ENCODE measurements around the gene MYH2. TPM values are rescaled to one million over a fixed set of nuclear protein-coding genes. Genes with fewer than 3 reads are reported as not detected.

The MYH2 gene
- polyA plus RNA-seq: under 1 TPM in 1 of 2 donors, not detected in 1; 0.02 TPM

DNA sequence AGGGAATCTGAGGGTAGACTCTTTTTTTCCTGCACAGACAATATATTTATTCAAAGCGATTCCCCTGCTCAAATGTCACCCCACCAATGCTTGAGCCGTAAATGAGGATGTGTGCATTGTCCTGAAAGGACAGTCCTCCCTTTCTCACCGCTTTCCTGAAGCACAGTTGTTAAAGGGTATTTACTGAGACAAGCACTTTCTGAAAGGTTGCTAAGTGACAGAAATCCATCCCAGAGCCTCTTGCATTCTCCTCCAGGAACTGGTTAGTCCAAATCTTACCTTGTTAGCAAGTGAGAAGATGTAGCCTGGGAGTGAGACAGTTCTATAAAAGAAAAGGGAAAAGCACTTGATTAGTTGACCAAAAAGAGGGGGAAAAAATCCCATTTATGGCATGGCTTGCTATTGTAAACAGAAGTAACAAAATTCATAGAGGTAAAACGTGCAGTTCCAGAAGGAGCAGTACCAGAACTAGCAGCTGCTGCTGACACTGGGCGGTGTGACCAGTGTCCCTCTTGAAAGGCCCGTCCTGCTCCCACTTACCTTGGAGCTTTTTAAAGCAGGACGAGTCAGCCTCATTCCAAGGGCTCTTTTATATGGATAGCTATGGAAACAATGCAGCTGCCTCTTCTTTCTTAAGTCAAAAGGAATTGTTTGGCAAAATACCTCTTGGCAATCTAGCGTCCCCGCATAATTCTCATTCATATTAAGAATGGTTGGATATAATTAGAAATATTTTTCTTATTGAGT is at the start of gene MYH2:
MYH2 (minus strand) TSS at position 563 of the 747 bp plus-strand sequence. CDS start 1,738 bp downstream, outside the sequence.
- H3K27me3 ChIP-seq (ENCODE audit: control insufficient read depth in 1 of 2, insufficient read depth in 2 of 2, low read length in 2 of 2): peaks cover 0 to 2% of the 10 kb centered on the region in 2 donors
- no peak within 1 kb of the TSS for H3K27ac ChIP-seq (ENCODE audit: low read depth in 2 of 2, low read length in 1 of 2)
- no peaks in the 10 kb centered on the region for H3K36me3 ChIP-seq (ENCODE audit: control insufficient read depth in 2 of 2, insufficient read depth in 2 of 2, low read length in 1 of 2)
- no peaks in the 10 kb centered on the region for H3K4me1 ChIP-seq (ENCODE audit: control insufficient read depth in 2 of 2, insufficient read depth in 2 of 2, low read length in 1 of 2)
- H3K9me3 ChIP-seq (ENCODE audit: control insufficient read depth in 2 of 2, insufficient read depth in 1 of 2, low read depth in 1 of 2, low read length in 1 of 2): no peaks in the 10 kb centered on the region
- WGBS, 2 donors: 40 to 43% methylated on average over 9 of the region's 9 CpGs
- H3K4me3 ChIP-seq (ENCODE audit: low read depth in 1 of 2, low read length in 2 of 2): no peak within 1 kb of the TSS

DNA sequence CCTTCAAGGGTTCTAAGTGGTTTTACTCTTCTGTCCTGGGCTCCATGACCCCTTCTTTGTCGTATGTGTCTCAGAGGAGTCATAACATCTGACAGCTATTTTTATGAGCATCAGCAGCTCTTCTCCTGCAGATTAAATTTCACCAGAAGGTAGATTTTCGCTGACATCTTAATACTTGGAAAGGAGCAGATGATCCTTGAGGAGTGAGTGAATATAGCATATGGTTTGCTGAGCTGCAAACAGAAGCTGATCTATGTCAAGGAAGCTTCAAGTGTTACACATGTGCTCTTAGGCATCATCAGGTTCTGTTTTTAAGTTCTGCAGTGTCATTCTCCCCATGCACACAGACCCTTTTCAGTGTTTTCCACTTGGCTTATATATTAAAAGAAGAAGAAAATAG is 49.2 kb upstream of the MYH2 start:
- Histone ChIP-seq H3K4me1 (ENCODE audit: control insufficient read depth in 2 of 2, insufficient read depth in 2 of 2, low read length in 1 of 2) (no peaks in the 10 kb centered on the region), H3K9me3 (ENCODE audit: control insufficient read depth in 2 of 2, insufficient read depth in 1 of 2, low read depth in 1 of 2, low read length in 1 of 2) (no peaks in the 10 kb centered on the region), H3K27ac (ENCODE audit: low read depth in 2 of 2, low read length in 1 of 2) (no peak overlapping the region), H3K4me3 (ENCODE audit: low read depth in 1 of 2, low read length in 2 of 2) (no peak overlapping the region), H3K27me3 (ENCODE audit: control insufficient read depth in 1 of 2, insufficient read depth in 2 of 2, low read length in 2 of 2) (peaks cover 0 to 3% of the 10 kb centered on the region in 2 donors), H3K36me3 (ENCODE audit: control insufficient read depth in 2 of 2, insufficient read depth in 2 of 2, low read length in 1 of 2) (no peaks in the 10 kb centered on the region)
- WGBS, 2 donors: 59 to 68% methylated on average over 2 of the region's 2 CpGs

DNA sequence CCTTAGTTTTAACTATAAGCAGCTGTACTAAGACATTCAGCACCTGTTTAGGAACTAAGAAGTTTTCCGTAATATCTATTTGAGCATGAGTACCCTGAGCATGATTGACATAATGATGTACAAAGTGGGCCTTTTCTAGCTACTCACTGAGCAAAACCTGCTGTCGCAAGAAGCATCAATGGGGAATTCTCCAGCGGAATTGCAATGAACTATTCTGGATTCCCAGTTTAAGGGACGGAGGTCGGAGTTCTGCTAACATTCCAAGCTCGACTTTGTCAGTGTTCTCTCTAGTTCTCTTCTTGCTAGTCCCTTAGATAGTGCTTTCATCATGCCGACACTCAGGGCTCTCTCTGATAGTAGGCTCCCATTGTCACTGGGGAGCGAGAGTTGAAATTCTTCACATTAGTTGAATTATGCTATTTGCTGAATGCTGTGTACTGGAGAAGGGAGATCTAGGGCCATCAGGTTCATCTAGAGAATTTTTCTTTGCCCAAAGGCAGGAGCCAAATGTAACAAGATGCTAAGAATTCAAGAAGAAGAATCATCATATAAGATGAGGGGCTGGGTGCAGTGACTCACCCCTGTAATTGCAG is 40.2 kb upstream of the MYH2 start:
- H3K36me3 ChIP-seq (ENCODE audit: control insufficient read depth in 2 of 2, insufficient read depth in 2 of 2, low read length in 1 of 2): no peaks in the 10 kb centered on the region
- H3K4me3 ChIP-seq (ENCODE audit: low read depth in 1 of 2, low read length in 2 of 2): no peak overlapping the region
- H3K27me3 ChIP-seq (ENCODE audit: control insufficient read depth in 1 of 2, insufficient read depth in 2 of 2, low read length in 2 of 2): no peaks in the 10 kb centered on the region
- no peak overlapping the region for H3K27ac ChIP-seq (ENCODE audit: low read depth in 2 of 2, low read length in 1 of 2)
- no peaks in the 10 kb centered on the region for H3K9me3 ChIP-seq (ENCODE audit: control insufficient read depth in 2 of 2, insufficient read depth in 1 of 2, low read depth in 1 of 2, low read length in 1 of 2)
- WGBS, 2 donors: 85 to 87% methylated on average over 8 of the region's 8 CpGs
- H3K4me1 ChIP-seq (ENCODE audit: control insufficient read depth in 2 of 2, insufficient read depth in 2 of 2, low read length in 1 of 2): no peaks in the 10 kb centered on the region

DNA sequence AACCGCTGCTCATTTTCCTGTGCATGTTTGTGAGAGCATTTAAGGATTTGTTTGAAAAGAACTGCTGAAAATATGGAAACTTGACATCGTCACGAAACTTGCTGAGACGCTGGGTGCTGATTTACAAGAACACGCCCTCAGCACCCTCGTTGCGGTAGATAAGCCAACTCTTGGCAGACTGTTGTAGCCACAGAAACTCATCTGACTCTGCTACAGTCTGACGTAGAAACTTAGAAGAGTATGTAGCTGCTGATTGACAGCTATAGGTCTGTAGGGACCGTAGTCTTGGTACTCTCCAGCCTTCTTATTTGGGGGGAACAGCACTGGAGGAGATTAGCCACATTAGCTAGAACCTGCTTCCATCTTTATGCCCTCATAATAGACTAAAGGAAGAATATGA is 36.1 kb upstream of the MYH2 start:
- no peaks in the 10 kb centered on the region for H3K36me3 ChIP-seq (ENCODE audit: control insufficient read depth in 2 of 2, insufficient read depth in 2 of 2, low read length in 1 of 2)
- H3K9me3 ChIP-seq (ENCODE audit: control insufficient read depth in 2 of 2, insufficient read depth in 1 of 2, low read depth in 1 of 2, low read length in 1 of 2): no peaks in the 10 kb centered on the region
- no peaks in the 10 kb centered on the region for H3K4me1 ChIP-seq (ENCODE audit: control insufficient read depth in 2 of 2, insufficient read depth in 2 of 2, low read length in 1 of 2)
- no peaks in the 10 kb centered on the region for H3K27me3 ChIP-seq (ENCODE audit: control insufficient read depth in 1 of 2, insufficient read depth in 2 of 2, low read length in 2 of 2)
- no peak overlapping the region for H3K4me3 ChIP-seq (ENCODE audit: low read depth in 1 of 2, low read length in 2 of 2)
- no peak overlapping the region for H3K27ac ChIP-seq (ENCODE audit: low read depth in 2 of 2, low read length in 1 of 2)
- WGBS, 2 donors: 80 to 85% methylated on average over 9 of the region's 9 CpGs

DNA sequence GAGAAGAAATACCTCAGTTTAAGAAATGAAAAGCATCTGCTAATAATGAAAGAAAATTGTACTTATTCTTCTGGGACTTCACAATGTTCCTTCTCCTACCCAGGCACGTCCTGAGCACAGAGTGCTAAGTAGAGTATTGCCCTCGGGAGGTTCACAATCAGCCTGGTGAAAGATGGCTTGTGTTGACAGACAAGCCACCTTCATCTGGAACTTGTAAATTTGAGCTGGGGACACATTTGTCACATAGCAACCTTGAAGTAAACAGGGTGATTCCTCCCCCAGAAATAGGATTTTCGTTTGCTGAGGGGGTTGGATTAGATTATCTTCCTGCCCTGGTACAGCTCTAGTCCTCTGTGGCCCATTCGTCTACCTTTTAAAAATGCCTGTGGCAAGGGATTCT is 34.4 kb upstream of the MYH2 start:
- Histone ChIP-seq H3K27ac (ENCODE audit: low read depth in 2 of 2, low read length in 1 of 2) (no peak overlapping the region), H3K4me3 (ENCODE audit: low read depth in 1 of 2, low read length in 2 of 2) (no peak overlapping the region), H3K36me3 (ENCODE audit: control insufficient read depth in 2 of 2, insufficient read depth in 2 of 2, low read length in 1 of 2) (no peaks in the 10 kb centered on the region), H3K9me3 (ENCODE audit: control insufficient read depth in 2 of 2, insufficient read depth in 1 of 2, low read depth in 1 of 2, low read length in 1 of 2) (no peaks in the 10 kb centered on the region), H3K4me1 (ENCODE audit: control insufficient read depth in 2 of 2, insufficient read depth in 2 of 2, low read length in 1 of 2) (no peaks in the 10 kb centered on the region), H3K27me3 (ENCODE audit: control insufficient read depth in 1 of 2, insufficient read depth in 2 of 2, low read length in 2 of 2) (no peaks in the 10 kb centered on the region)
- 42% methylated on average over 4 of the region's 4 CpGs for WGBS, 2 donors

DNA sequence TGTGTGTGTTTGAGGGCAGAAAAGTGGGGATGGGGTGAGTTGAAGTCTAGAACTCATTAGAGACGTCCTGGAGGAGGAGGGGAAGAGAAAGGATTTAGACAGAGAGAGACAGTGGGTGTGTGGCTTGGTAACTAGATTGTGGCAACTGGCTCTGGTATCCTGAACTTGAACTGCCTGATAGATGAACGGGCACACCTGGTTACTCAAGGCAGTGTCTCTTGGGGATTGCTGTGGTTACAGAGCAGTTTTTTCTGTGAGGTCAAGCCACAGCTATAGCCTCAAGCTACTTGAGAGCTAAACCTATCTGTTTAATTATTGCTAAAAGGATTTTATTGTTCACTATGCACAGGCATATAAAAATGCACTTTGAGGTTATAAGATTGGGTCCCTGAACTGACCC is 29.8 kb upstream of the MYH2 start:
- Histone ChIP-seq H3K27ac (ENCODE audit: low read depth in 2 of 2, low read length in 1 of 2) (no peak overlapping the region), H3K9me3 (ENCODE audit: control insufficient read depth in 2 of 2, insufficient read depth in 1 of 2, low read depth in 1 of 2, low read length in 1 of 2) (no peaks in the 10 kb centered on the region), H3K4me1 (ENCODE audit: control insufficient read depth in 2 of 2, insufficient read depth in 2 of 2, low read length in 1 of 2) (no peaks in the 10 kb centered on the region), H3K27me3 (ENCODE audit: control insufficient read depth in 1 of 2, insufficient read depth in 2 of 2, low read length in 2 of 2) (no peaks in the 10 kb centered on the region), H3K36me3 (ENCODE audit: control insufficient read depth in 2 of 2, insufficient read depth in 2 of 2, low read length in 1 of 2) (no peaks in the 10 kb centered on the region), H3K4me3 (ENCODE audit: low read depth in 1 of 2, low read length in 2 of 2) (no peak overlapping the region)
- 31 to 35% methylated on average over 2 of the region's 2 CpGs for WGBS, 2 donors

DNA sequence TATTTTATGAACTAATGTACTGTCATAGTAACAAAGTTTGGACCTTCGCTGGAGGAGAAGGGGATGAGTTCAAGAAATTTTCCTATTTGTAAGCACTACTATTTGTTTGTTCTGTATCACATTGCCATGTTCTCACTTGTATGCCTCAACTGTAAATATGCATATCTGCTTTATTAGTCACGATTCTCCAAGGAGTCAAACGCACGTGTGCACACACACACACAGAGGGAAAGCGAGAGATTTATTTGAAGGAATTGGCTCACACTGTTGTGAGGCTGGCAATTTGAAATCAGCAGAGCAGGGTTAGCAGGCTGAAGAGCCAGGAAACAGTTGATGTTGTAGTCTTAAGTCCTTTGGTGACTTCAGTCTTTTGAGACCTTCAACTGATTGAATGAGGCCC is 24.9 kb upstream of the MYH2 start:
- H3K36me3 ChIP-seq (ENCODE audit: control insufficient read depth in 2 of 2, insufficient read depth in 2 of 2, low read length in 1 of 2): no peaks in the 10 kb centered on the region
- WGBS, 2 donors: 60 to 66% methylated on average over 5 of the region's 5 CpGs

DNA sequence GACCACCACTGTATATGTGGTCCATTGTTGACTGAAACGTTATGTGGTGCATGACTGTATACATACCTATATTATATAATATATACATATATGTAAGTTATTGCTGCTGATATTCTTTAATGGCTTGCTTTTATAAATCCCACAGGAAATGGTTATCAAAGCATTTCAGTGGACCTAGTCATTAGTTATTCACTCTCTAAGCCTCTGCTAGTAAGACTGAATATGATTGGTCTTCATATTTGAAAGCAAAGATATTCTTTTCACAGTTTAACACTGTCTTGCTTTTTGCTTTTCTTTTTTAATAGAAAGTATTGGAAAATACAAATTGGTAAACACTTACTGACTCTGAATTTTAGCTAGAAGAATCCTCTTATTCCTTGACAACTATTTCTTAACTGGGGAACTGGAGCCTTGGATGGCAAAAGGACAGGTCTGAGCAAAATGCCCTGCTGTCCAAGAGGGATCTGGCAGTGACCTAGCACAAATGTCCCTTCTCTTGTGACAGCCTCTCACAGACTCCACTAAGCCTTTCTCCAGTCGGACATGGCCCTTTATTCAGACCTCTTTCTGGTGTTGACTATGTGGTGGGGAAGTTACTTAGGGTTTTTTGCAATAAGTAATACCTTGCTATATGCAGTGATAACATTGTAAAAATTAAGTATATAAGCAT is 14.7 kb upstream of the MYH2 start:
- 65 to 71% methylated on average over 2 of the region's 2 CpGs for WGBS, 2 donors
- no peaks in the 10 kb centered on the region for H3K36me3 ChIP-seq (ENCODE audit: control insufficient read depth in 2 of 2, insufficient read depth in 2 of 2, low read length in 1 of 2)
- no peaks in the 10 kb centered on the region for H3K27me3 ChIP-seq (ENCODE audit: control insufficient read depth in 1 of 2, insufficient read depth in 2 of 2, low read length in 2 of 2)
- no peak overlapping the region for H3K4me3 ChIP-seq (ENCODE audit: low read depth in 1 of 2, low read length in 2 of 2)
- no peaks in the 10 kb centered on the region for H3K4me1 ChIP-seq (ENCODE audit: control insufficient read depth in 2 of 2, insufficient read depth in 2 of 2, low read length in 1 of 2)
- no peaks in the 10 kb centered on the region for H3K9me3 ChIP-seq (ENCODE audit: control insufficient read depth in 2 of 2, insufficient read depth in 1 of 2, low read depth in 1 of 2, low read length in 1 of 2)
- H3K27ac ChIP-seq (ENCODE audit: low read depth in 2 of 2, low read length in 1 of 2): no peak overlapping the region

More for the DNA sequence above, 24.9 kb upstream of the MYH2 start:
- Histone ChIP-seq H3K27me3 (ENCODE audit: control insufficient read depth in 1 of 2, insufficient read depth in 2 of 2, low read length in 2 of 2) (no peaks in the 10 kb centered on the region), H3K4me3 (ENCODE audit: low read depth in 1 of 2, low read length in 2 of 2) (no peak overlapping the region), H3K9me3 (ENCODE audit: control insufficient read depth in 2 of 2, insufficient read depth in 1 of 2, low read depth in 1 of 2, low read length in 1 of 2) (no peaks in the 10 kb centered on the region), H3K27ac (ENCODE audit: low read depth in 2 of 2, low read length in 1 of 2) (no peak overlapping the region), H3K4me1 (ENCODE audit: control insufficient read depth in 2 of 2, insufficient read depth in 2 of 2, low read length in 1 of 2) (no peaks in the 10 kb centered on the region)

DNA sequence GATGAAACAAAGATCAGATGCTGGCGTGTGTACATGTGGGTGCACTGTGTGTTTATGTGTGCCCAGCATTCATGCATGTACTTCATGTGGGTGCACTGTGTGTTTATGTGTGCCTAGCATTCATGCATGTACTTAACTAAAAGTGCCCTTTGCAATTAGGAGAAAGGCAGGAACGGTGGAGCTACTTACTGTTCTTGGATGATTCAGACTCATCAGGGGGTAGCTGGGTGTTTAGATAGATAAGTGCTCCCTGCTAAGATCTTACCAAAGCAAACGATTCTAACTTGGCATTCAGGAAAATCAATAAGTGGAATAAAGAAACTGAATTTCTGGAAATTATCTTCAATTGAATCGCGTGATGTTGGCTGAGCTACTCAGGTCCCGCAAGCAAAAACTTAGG is 8.6 kb upstream of the MYH2 start:
- no peak overlapping the region for H3K4me3 ChIP-seq (ENCODE audit: low read depth in 1 of 2, low read length in 2 of 2)
- no peaks in the 10 kb centered on the region for H3K4me1 ChIP-seq (ENCODE audit: control insufficient read depth in 2 of 2, insufficient read depth in 2 of 2, low read length in 1 of 2)
- 74 to 77% methylated on average over 6 of the region's 6 CpGs for WGBS, 2 donors
- H3K27ac ChIP-seq (ENCODE audit: low read depth in 2 of 2, low read length in 1 of 2): no peak overlapping the region
- no peaks in the 10 kb centered on the region for H3K27me3 ChIP-seq (ENCODE audit: control insufficient read depth in 1 of 2, insufficient read depth in 2 of 2, low read length in 2 of 2)
- no peaks in the 10 kb centered on the region for H3K36me3 ChIP-seq (ENCODE audit: control insufficient read depth in 2 of 2, insufficient read depth in 2 of 2, low read length in 1 of 2)
- no peaks in the 10 kb centered on the region for H3K9me3 ChIP-seq (ENCODE audit: control insufficient read depth in 2 of 2, insufficient read depth in 1 of 2, low read depth in 1 of 2, low read length in 1 of 2)
